22Rv1 (cell line): ENCODE data around the gene SCGB3A1.

Experiments
- ZFX ChIP-seq: fragments of 450-650 bp; IDR thresholded peaks from 2 replicates; pipeline ENCODE4 v1.6.1; 2017; ENCODE audit warnings: antibody characterized with exemption, borderline replicate concordance
- TF ChIP-seq, protein P1 (sequence below): fragments of 450-650 bp; IDR thresholded peaks from 2 replicates; pipeline ENCODE4 v1.5.1; 2017; ENCODE audit warnings: mild to moderate bottlenecking

DNA sequence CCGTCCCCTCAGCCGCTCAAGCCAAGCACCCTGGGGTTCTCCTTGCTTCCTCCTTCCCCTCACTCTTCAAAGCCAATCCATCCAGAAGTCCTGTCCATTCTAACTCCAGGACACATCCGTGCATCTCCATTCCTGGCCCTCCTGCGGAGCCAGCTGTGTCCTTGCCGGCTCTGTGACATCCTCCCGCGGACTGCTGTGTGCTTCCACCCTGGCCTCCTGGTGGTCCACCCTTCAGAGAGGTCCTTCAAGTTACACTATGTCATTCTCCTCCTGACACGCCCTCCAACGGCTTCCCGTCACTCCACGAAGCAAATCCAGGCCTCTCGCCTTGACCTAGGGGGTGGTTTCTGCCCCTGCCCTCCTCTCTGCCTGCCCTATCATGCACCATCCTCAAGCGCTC, 13.0 kb upstream of the SCGB3A1 start:
- TF ChIP-seq, protein P1, sequence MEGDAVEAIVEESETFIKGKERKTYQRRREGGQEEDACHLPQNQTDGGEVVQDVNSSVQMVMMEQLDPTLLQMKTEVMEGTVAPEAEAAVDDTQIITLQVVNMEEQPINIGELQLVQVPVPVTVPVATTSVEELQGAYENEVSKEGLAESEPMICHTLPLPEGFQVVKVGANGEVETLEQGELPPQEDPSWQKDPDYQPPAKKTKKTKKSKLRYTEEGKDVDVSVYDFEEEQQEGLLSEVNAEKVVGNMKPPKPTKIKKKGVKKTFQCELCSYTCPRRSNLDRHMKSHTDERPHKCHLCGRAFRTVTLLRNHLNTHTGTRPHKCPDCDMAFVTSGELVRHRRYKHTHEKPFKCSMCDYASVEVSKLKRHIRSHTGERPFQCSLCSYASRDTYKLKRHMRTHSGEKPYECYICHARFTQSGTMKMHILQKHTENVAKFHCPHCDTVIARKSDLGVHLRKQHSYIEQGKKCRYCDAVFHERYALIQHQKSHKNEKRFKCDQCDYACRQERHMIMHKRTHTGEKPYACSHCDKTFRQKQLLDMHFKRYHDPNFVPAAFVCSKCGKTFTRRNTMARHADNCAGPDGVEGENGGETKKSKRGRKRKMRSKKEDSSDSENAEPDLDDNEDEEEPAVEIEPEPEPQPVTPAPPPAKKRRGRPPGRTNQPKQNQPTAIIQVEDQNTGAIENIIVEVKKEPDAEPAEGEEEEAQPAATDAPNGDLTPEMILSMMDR, result no peak
- TF ChIP-seq ZFX, result no peak
